Measurements from ENCODE around the gene MPP7. TPM values are rescaled to one million over a fixed set of nuclear protein-coding genes. Genes with fewer than 3 reads are reported as not detected.

Gene MPP7
- total and polyA plus RNA-seq, 3 donors from 2014 or later: 9.7 to 22.7 (median 10.8) TPM

DNA sequence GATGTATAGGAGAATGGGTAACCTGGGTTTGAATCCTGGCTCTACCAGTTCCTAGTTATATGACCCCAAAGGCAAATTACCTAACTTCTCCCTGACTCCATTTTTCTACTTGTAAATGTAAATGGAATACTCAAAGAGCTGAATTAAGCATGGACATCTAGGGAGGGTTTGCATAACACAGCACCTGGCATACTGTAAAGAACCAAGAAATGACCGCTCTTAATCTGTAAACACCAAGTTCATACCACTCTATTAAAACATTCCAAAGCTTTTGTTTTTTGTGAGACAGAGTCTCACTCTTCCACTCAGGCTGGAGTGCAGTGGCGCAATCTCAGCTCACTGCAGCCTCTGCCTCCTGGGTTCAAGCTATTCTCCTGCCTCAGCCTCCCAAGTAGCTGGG lies 19.6 kb downstream of the MPP7 start:
- no peak overlapping the region for H3K4me3 ChIP-seq
- no peak for TF ChIP-seq POLR2A (IDR thresholded peaks at IDR 0.05)
- TF ChIP-seq, protein P1, sequence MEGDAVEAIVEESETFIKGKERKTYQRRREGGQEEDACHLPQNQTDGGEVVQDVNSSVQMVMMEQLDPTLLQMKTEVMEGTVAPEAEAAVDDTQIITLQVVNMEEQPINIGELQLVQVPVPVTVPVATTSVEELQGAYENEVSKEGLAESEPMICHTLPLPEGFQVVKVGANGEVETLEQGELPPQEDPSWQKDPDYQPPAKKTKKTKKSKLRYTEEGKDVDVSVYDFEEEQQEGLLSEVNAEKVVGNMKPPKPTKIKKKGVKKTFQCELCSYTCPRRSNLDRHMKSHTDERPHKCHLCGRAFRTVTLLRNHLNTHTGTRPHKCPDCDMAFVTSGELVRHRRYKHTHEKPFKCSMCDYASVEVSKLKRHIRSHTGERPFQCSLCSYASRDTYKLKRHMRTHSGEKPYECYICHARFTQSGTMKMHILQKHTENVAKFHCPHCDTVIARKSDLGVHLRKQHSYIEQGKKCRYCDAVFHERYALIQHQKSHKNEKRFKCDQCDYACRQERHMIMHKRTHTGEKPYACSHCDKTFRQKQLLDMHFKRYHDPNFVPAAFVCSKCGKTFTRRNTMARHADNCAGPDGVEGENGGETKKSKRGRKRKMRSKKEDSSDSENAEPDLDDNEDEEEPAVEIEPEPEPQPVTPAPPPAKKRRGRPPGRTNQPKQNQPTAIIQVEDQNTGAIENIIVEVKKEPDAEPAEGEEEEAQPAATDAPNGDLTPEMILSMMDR (IDR thresholded peaks at IDR 0.05): no peak
- intact Hi-C loops (cut with DNase I; ENCODE audit: low total_unique reads): no loop called here
- no peaks in the 10 kb centered on the region for H3K36me3 ChIP-seq (ENCODE audit: low read depth, missing control alignments)
- DNase-seq: no peak
- whole genome bisulfite sequencing, 2 donors: 81 to 93% methylated on average over 2 of the region's 2 CpGs
- no peaks in the 10 kb centered on the region for H3K27me3 ChIP-seq
- H3K4me1 ChIP-seq: no peaks in the 10 kb centered on the region
- H3K27ac ChIP-seq: no peak overlapping the region
- no peaks in the 10 kb centered on the region for H3K9me3 ChIP-seq

DNA sequence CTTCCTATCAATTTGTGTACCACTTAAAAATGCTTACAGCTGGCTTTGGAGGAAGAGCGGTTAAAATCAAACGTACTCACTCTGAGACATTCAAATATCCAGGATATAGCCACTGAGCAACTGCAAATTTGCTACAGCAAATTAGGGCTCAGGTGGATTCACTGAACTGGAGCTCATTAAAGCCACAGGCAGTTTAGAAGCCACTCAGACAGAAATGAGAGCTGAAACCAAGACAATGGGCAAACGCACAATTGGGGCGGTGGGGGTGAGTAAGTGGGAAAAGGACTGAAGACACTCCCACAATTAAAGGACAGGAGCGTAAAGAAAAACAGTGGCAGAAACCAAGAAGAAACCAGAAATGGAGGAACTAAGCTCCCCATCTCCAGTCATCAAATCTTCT lies 20.5 kb downstream of the MPP7 start:
- no peak for DNase-seq
- WGBS, 2 donors: 73 to 75% methylated on average over 5 of the region's 5 CpGs
- intact Hi-C loops (cut with DNase I; ENCODE audit: low total_unique reads): no loop called here
- TF ChIP-seq, protein P1 (IDR thresholded peaks at IDR 0.05): no peak
- TF ChIP-seq POLR2A (IDR thresholded peaks at IDR 0.05): no peak
- Histone ChIP-seq H3K4me1 (no peaks in the 10 kb centered on the region), H3K27me3 (no peaks in the 10 kb centered on the region), H3K27ac (no peak overlapping the region), H3K36me3 (ENCODE audit: low read depth, missing control alignments) (no peaks in the 10 kb centered on the region), H3K4me3 (no peak overlapping the region), H3K9me3 (no peaks in the 10 kb centered on the region)

DNA sequence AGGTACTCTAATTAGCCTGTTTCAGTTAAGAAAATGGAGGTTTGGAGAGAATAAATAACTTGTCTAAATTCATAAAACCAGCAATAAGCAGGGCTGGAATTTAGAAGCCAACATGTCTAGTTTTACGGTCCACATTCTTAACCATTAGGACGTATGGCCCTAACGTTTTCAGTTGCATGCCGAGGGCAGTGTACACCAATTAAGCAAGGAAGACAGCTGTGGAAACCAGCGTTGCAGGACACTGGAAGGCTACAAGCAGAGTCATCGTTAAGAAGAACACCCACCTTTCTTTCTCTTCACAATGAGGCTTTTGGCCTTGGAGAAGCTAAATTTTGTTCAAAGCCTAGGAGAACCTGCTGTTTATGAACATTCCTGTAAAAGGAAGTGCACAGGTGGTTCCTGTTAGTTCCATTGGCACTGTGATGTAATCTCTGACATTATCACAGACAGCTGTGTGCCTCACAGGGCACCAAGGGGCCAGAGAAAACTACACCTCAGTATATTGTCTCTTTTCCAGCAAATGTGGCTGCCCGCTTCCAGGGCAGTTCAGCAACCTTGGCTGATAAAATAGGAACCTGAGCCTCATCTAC lies 21.0 kb downstream of the MPP7 start:
- TF ChIP-seq, protein P1 (IDR thresholded peaks at IDR 0.05): no peak
- no peak for TF ChIP-seq POLR2A (IDR thresholded peaks at IDR 0.05)
- H3K9me3 ChIP-seq: no peaks in the 10 kb centered on the region
- no peaks in the 10 kb centered on the region for H3K36me3 ChIP-seq (ENCODE audit: low read depth, missing control alignments)
- intact Hi-C loops (cut with DNase I; ENCODE audit: low total_unique reads): no loop called here
- H3K27me3 ChIP-seq: no peaks in the 10 kb centered on the region
- no peak overlapping the region for H3K4me3 ChIP-seq
- no peaks in the 10 kb centered on the region for H3K4me1 ChIP-seq
- WGBS, 2 donors: 49 to 50% methylated on average over 7 of the region's 7 CpGs
- no peak for DNase-seq
- H3K27ac ChIP-seq: no peak overlapping the region

DNA sequence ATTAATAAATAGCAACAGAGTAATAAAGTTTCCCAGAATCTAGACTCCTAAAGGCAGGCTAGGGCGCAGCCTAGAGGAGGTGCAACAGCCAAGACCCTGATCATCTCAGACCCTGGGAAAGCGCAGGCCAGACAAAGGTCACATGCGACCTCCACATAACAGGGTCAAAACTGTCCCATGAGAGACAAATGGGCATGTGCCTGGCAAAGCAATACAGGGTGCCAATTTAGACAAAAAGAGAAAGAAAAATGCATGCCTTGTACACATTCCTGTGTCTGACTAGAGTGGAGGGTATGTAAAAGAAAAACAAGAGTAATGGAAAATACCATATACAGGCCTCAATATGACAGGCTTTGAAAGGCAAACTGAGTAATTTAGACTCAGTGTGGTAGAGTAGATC lies 22.2 kb downstream of the MPP7 start:
- H3K27me3 ChIP-seq: no peaks in the 10 kb centered on the region
- no peak for DNase-seq
- intact Hi-C loops (cut with DNase I; ENCODE audit: low total_unique reads): no loop called here
- H3K36me3 ChIP-seq (ENCODE audit: low read depth, missing control alignments): no peaks in the 10 kb centered on the region
- H3K27ac ChIP-seq: no peak overlapping the region
- H3K9me3 ChIP-seq: no peaks in the 10 kb centered on the region
- no peaks in the 10 kb centered on the region for H3K4me1 ChIP-seq
- WGBS, 2 donors: 91 to 96% methylated on average over 3 of the region's 3 CpGs
- no peak overlapping the region for H3K4me3 ChIP-seq
- no peak for TF ChIP-seq POLR2A (IDR thresholded peaks at IDR 0.05)
- TF ChIP-seq, protein P1 (IDR thresholded peaks at IDR 0.05): no peak

DNA sequence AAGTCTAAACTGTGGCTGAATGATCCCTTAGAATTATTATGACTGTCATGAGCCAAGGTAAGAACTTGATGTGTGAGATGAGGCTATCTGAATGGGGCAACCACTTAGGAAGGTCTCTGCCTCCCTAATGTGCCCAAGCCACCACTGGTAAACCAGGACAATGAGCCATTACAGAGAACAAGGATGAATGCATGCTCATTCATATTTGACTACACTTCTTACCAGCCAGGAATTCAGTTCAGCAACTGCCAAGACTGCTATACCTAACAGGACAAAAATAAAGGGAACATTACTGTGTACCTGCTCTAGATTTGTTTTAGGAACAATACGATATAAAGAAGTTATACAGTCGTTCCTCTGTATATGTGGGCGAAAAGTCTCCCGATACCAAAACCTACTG lies 23.0 kb downstream of the MPP7 start:
- TF ChIP-seq POLR2A (IDR thresholded peaks at IDR 0.05): no peak
- TF ChIP-seq, protein P1 (IDR thresholded peaks at IDR 0.05): no peak
- no peaks in the 10 kb centered on the region for H3K9me3 ChIP-seq
- H3K4me3 ChIP-seq: no peak overlapping the region
- DNase-seq: no peak
- no peaks in the 10 kb centered on the region for H3K27me3 ChIP-seq
- H3K36me3 ChIP-seq (ENCODE audit: low read depth, missing control alignments): no peaks in the 10 kb centered on the region
- 91 to 96% methylated on average over 4 of the region's 4 CpGs for WGBS, 2 donors
- H3K4me1 ChIP-seq: no peaks in the 10 kb centered on the region
- intact Hi-C loops (cut with DNase I; ENCODE audit: low total_unique reads): no loop called here
- no peak overlapping the region for H3K27ac ChIP-seq

All from testis (tissue), 3 donors.